HepG2 (cell line): ENCODE data around the gene CHRNB1. TPM values are rescaled to one million over a fixed set of nuclear protein-coding genes. Genes with fewer than 3 reads are reported as not detected.

Source experiments
- ATAD3A ChIP-seq: sonication (generic); formaldehyde crosslinking; IDR thresholded peaks from 2 replicates; pipeline ENCODE4 v1.4.0; 2020; ENCODE audit warnings: missing genetic modification reagents
- CBX5 ChIP-seq: sonication (generic); formaldehyde crosslinking; IDR thresholded peaks from 2 replicates; pipeline ENCODE4 v1.4.0; 2020; ENCODE audit warnings: missing genetic modification reagents, borderline replicate concordance
- HCFC1 ChIP-seq: fragments of 150-350 bp; IDR thresholded peaks from 2 replicates; pipeline ENCODE4 v1.6.1; 2014; ENCODE audit warnings: low read depth, low read length
- NCOA5 ChIP-seq: sonication (generic); formaldehyde crosslinking; IDR thresholded peaks from 2 replicates; pipeline ENCODE4 v1.4.0; 2020; ENCODE audit warnings: missing genetic modification reagents
- NFE2L1 ChIP-seq: sonication (generic); formaldehyde crosslinking; IDR thresholded peaks from 2 replicates; pipeline ENCODE4 v1.4.0; 2020; ENCODE audit warnings: missing genetic modification reagents, mild to moderate bottlenecking, borderline replicate concordance
- RARG ChIP-seq: sonication (generic); formaldehyde crosslinking; IDR thresholded peaks from 2 replicates; pipeline ENCODE4 v1.4.0; 2020; ENCODE audit warnings: low read depth, mild to moderate bottlenecking, missing genetic modification reagents
- XBP1 ChIP-seq: sonication (generic); formaldehyde crosslinking; IDR thresholded peaks from 2 replicates; pipeline ENCODE4 v1.5.0; 2020; ENCODE audit warnings: missing genetic modification reagents
- ZNF460 ChIP-seq: sonication (generic); formaldehyde crosslinking; IDR thresholded peaks from 2 replicates; pipeline ENCODE4 v1.5.1; 2020; ENCODE audit warnings: missing genetic modification reagents, mild to moderate bottlenecking, borderline replicate concordance
- ZNF546 ChIP-seq: sonication (generic); formaldehyde crosslinking; conservative IDR thresholded peaks from 2 replicates; pipeline ENCODE4 v1.8.1; 2023; ENCODE audit warnings: mild to moderate bottlenecking, missing genetic modification reagents
- polyA plus RNA-seq, 8 experiments: library from polyadenylated mRNA; depleted of rRNA in 3 of 8; stranded (reverse) in 7 of 8; unstranded in 1 of 8; fragments of >200 nt; fragmentation: Illumina TruSeq in 4 of 8; extraction: Trizol in 4 of 8; gene quantifications; 2 replicates each; pipeline versions ENCODE4 v1.2.1 to v1.2.3, GENCODE V29; 2011 to 2016; ENCODE audit warnings: low read depth in 4 of 8, missing spikeins in 1 of 8, mixed read lengths in 1 of 8; ENCODE audit not compliant: insufficient read depth in 1 of 8
- total RNA-seq, 5 experiments: library from RNA; depleted of rRNA; stranded (reverse); fragments of >200 nt; fragmentation: Illumina TruSeq; extraction: Trizol; gene quantifications; 2 replicates each; pipeline ENCODE4 v1.2.3, GENCODE V29; 2016; ENCODE audit warnings: low read depth in 1 of 5
- TF ChIP-seq, protein P1 (sequence below): sonication (generic); formaldehyde crosslinking; IDR thresholded peaks from 2 replicates; pipeline ENCODE4 v1.4.0; 2020; ENCODE audit warnings: missing genetic modification reagents
- TF ChIP-seq, protein P2 (sequence below): sonication (generic); formaldehyde crosslinking; IDR thresholded peaks from 2 replicates; pipeline ENCODE4 v1.5.1; 2020; ENCODE audit warnings: missing genetic modification reagents, mild to moderate bottlenecking, borderline replicate concordance
- TF ChIP-seq, protein P3 (sequence below): sonication (generic); formaldehyde crosslinking; IDR thresholded peaks from 2 replicates; pipeline ENCODE4 v1.8.0; 2022; ENCODE audit warnings: low read depth, missing genetic modification reagents
- TF ChIP-seq, protein P4 (sequence below): sonication (generic); formaldehyde crosslinking; IDR thresholded peaks from 2 replicates; pipeline ENCODE4 v1.4.0; 2020; ENCODE audit warnings: missing genetic modification reagents

The CHRNB1 gene
- total and polyA plus RNA-seq, 2 of the 13 experiments (the other 11 are each of a cell fraction or from before 2014, with no cell fraction given), result 5.4 to 33.7 TPM

DNA sequence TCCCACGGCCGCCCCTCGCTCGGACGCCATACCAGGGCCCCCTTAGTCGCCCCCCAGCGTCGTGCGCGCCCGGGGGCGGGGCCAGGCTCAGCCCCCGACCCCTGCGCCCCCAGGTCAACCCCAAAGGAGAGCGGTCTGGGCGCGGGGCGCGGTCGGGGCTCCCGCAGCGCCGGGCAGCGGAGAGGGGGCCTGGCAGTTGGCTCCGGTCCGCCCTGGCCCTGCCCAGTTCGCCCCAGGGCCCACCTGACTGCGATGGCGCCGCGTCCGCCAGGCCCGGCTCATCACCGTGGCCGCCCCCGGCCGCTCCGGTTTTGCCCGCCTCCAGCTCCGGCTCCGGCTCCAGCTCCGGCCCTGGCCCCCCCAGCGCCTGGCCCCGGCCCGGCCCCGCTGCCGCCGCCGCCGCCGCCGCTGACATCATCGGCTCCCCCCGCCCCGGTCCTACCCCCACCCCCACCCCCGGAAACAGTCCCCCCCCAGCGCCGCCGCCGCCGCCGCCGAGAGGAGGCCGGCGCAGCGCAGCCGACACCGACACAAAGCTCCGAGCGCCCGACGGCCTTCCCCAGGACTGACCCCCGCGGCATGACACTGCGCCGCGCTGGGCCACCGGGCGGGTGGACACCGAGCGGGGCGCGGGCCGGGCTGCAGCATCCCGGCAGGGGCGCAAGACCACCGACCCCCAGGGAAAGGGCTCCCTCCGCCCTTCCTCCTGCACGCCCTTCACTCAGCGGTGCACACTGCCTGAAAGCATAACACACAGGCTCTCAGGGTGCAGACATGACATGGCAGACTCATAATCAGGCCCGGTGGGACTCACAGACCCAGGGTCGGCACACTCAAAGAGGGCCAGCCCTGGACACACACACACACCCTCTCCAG, 34.6 kb downstream of the CHRNB1 start, which contains the start of gene ZBTB4 (continued):
- TF ChIP-seq, protein P1, sequence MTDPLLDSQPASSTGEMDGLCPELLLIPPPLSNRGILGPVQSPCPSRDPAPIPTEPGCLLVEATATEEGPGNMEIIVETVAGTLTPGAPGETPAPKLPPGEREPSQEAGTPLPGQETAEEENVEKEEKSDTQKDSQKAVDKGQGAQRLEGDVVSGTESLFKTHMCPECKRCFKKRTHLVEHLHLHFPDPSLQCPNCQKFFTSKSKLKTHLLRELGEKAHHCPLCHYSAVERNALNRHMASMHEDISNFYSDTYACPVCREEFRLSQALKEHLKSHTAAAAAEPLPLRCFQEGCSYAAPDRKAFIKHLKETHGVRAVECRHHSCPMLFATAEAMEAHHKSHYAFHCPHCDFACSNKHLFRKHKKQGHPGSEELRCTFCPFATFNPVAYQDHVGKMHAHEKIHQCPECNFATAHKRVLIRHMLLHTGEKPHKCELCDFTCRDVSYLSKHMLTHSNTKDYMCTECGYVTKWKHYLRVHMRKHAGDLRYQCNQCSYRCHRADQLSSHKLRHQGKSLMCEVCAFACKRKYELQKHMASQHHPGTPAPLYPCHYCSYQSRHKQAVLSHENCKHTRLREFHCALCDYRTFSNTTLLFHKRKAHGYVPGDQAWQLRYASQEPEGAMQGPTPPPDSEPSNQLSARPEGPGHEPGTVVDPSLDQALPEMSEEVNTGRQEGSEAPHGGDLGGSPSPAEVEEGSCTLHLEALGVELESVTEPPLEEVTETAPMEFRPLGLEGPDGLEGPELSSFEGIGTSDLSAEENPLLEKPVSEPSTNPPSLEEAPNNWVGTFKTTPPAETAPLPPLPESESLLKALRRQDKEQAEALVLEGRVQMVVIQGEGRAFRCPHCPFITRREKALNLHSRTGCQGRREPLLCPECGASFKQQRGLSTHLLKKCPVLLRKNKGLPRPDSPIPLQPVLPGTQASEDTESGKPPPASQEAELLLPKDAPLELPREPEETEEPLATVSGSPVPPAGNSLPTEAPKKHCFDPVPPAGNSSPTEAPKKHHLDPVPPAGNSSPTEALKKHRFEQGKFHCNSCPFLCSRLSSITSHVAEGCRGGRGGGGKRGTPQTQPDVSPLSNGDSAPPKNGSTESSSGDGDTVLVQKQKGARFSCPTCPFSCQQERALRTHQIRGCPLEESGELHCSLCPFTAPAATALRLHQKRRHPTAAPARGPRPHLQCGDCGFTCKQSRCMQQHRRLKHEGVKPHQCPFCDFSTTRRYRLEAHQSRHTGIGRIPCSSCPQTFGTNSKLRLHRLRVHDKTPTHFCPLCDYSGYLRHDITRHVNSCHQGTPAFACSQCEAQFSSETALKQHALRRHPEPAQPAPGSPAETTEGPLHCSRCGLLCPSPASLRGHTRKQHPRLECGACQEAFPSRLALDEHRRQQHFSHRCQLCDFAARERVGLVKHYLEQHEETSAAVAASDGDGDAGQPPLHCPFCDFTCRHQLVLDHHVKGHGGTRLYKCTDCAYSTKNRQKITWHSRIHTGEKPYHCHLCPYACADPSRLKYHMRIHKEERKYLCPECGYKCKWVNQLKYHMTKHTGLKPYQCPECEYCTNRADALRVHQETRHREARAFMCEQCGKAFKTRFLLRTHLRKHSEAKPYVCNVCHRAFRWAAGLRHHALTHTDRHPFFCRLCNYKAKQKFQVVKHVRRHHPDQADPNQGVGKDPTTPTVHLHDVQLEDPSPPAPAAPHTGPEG (CRISPR knock-in tag), result no peak
- no peak for TF ChIP-seq RARG (CRISPR knock-in tag)
- TF ChIP-seq CBX5 (CRISPR knock-in tag), result peak; percentile 29; the same call in 1 of the 2 replicates
- TF ChIP-seq NFE2L1 (CRISPR knock-in tag), result no peak
- no peak for TF ChIP-seq HCFC1
- 0 out of 2 replicates have a peak, but pooled peaks have one; percentile 22 for TF ChIP-seq ATAD3A (CRISPR knock-in tag)
- TF ChIP-seq, protein P2, sequence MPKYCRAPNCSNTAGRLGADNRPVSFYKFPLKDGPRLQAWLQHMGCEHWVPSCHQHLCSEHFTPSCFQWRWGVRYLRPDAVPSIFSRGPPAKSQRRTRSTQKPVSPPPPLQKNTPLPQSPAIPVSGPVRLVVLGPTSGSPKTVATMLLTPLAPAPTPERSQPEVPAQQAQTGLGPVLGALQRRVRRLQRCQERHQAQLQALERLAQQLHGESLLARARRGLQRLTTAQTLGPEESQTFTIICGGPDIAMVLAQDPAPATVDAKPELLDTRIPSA (CRISPR knock-in tag), result no peak
- TF ChIP-seq ZNF460 (CRISPR knock-in tag), result no peak
- no peak; the same call in 1 of the 2 replicates for TF ChIP-seq ZNF546 (CRISPR knock-in tag)
- TF ChIP-seq NCOA5 (CRISPR knock-in tag), result no peak
- TF ChIP-seq, protein P3, sequence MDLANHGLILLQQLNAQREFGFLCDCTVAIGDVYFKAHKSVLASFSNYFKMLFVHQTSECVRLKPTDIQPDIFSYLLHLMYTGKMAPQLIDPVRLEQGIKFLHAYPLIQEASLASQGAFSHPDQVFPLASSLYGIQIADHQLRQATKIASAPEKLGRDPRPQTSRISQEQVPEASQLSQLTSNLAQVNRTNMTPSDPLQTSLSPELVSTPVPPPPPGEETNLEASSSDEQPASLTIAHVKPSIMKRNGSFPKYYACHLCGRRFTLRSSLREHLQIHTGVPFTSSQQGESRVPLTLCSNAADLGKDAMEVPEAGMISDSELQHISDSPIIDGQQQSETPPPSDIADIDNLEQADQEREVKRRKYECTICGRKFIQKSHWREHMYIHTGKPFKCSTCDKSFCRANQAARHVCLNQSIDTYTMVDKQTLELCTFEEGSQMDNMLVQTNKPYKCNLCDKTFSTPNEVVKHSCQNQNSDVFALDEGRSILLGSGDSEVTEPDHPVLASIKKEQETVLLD (CRISPR knock-in tag), result no peak; the same call in 1 of the 2 replicates
- TF ChIP-seq XBP1 (CRISPR knock-in tag), result no peak
- TF ChIP-seq, protein P4, sequence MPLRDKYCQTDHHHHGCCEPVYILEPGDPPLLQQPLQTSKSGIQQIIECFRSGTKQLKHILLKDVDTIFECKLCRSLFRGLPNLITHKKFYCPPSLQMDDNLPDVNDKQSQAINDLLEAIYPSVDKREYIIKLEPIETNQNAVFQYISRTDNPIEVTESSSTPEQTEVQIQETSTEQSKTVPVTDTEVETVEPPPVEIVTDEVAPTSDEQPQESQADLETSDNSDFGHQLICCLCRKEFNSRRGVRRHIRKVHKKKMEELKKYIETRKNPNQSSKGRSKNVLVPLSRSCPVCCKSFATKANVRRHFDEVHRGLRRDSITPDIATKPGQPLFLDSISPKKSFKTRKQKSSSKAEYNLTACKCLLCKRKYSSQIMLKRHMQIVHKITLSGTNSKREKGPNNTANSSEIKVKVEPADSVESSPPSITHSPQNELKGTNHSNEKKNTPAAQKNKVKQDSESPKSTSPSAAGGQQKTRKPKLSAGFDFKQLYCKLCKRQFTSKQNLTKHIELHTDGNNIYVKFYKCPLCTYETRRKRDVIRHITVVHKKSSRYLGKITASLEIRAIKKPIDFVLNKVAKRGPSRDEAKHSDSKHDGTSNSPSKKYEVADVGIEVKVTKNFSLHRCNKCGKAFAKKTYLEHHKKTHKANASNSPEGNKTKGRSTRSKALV (CRISPR knock-in tag), result no peak
